ENCODE measurements around the gene ACAD8.
"Not testable (repeated sequence)": the region's sequence is repeated elsewhere in the genome, so short reads cannot be mapped to it uniquely, and the experiment has no call there.

ACAD8 gene

DNA sequence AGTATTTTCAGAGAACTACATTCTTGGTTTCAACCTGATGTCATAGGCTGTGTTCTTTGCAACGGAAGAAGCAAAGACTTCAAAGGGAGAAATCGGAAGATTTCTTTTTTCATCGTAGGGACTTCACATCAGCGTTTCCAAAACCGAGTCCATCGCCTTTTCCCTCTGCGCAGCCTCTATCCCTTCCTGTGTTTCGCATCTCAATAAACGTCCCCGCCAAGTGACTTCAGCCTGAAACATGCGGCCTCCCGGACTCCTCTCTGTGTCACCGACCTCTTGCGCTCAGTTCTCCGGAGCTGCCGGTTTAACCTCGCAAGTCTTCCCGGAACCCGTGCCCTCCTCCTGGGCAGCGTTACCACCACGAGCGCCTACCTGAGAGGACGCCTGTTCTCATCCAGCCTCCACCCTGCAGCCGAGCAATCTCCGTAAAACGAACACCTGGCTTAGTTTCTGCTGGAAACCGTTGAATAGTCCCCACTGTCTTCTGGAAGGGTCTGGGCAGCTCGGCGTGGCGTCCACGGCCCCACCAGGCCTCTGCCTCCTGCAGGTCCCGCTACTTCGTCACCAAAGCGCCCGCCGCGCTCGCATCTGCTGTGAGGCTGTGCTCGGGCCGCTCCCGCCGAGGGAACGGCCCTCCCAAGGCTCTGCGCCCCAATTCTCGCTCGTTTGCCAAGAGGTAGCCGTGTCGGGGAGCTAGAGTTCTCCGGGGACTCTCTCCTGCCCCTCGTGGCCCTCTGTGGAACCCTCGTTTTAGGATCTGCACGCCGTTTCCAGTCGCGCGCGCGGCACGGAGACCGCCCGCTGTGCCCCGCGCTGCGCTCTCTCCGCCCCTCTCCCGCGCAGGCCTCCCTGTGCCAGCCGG lies 22.4 kb downstream of the ACAD8 start, which contains the start of gene GLB1L3:
Gene GLB1L3 (plus strand): TSS at position 846 of the 862 bp plus-strand sequence. CDS start 362 bp downstream, outside the sequence.
- Histone ChIP-seq H3K4me1 (ENCODE audit: control insufficient read depth, insufficient read depth, low read length) (no peaks in the 10 kb centered on the region), H3K27ac (ENCODE audit: low read depth, low read length) (no peak within 1 kb of the TSS), H3K36me3 (ENCODE audit: control insufficient read depth, insufficient read depth, low read length) (no peaks in the 10 kb centered on the region), H3K27me3 (ENCODE audit: control insufficient read depth, insufficient read depth, low read length) (peaks cover 25% of the 10 kb centered on the region), H3K9ac (ENCODE audit: low read length) (no peak within 1 kb of the TSS), H3K4me3 (ENCODE audit: low read length) (peak within 1 kb of the TSS; percentile 54)

DNA sequence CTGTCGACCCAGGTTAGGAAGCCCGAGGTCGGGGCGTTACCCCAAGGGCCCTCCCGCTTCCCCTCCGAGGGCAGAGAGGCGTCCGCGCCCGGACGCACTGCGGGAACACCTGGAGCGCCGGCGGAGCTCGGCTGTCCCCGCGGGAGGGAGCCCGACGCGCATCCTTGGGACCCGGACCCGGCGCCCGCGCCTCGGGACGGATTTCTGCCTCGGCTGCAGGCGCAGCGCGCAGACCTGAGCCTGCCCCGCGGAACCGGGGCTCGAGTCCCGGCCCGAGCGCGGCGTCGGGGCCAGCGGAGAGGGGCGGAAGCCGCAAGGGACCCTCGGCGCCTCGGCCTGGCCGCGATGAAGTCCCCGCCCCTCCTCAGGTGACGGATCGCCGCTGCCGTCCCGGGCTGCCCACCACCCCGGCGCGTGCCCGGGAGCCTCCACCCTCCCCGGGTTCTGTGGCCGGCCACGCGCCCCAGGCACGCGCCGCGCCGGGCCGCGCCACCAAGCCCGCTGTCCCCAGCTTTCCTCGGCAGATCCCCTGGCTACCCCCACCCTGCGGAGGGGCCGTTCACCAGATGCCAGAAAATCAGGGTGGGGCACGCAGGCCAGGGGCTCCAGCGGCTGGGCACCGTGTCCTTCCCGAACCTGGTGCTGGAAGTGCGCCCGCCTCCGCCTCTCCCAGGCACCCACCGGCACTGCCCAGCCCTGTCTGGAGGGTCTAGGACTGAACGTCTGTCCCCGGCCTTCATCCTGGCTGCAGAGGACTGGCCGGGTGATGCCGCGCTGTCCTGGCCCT lies 23.2 kb downstream of the ACAD8 start:
- Histone ChIP-seq H3K36me3 (ENCODE audit: control insufficient read depth, insufficient read depth, low read length) (no peaks in the 10 kb centered on the region), H3K27ac (ENCODE audit: low read depth, low read length) (no peak overlapping the region), H3K27me3 (ENCODE audit: control insufficient read depth, insufficient read depth, low read length) (peaks cover 25% of the 10 kb centered on the region), H3K9ac (ENCODE audit: low read length) (no peak overlapping the region), H3K4me1 (ENCODE audit: control insufficient read depth, insufficient read depth, low read length) (no peaks in the 10 kb centered on the region), H3K4me3 (ENCODE audit: low read length) (peak overlapping the region; percentile 54)

GRCh38 chr11:134277183-134278001 lies 24.0 kb downstream of the ACAD8 start:
- Histone ChIP-seq H3K4me3 (ENCODE audit: low read length) (no peak overlapping the region), H3K36me3 (ENCODE audit: control insufficient read depth, insufficient read depth, low read length) (no peaks in the 10 kb centered on the region), H3K27me3 (ENCODE audit: control insufficient read depth, insufficient read depth, low read length) (peaks cover 23% of the 10 kb centered on the region), H3K4me1 (ENCODE audit: control insufficient read depth, insufficient read depth, low read length) (no peaks in the 10 kb centered on the region), H3K27ac (ENCODE audit: low read depth, low read length) (no peak overlapping the region), H3K9ac (ENCODE audit: low read length) (no peak overlapping the region)

GRCh38 chr11:134278356-134278755 lies 25.0 kb downstream of the ACAD8 start:
- Histone ChIP-seq H3K27ac (ENCODE audit: low read depth, low read length) (no peak overlapping the region), H3K36me3 (ENCODE audit: control insufficient read depth, insufficient read depth, low read length) (no peaks in the 10 kb centered on the region), H3K4me3 (ENCODE audit: low read length) (no peak overlapping the region), H3K9ac (ENCODE audit: low read length) (no peak overlapping the region), H3K4me1 (ENCODE audit: control insufficient read depth, insufficient read depth, low read length) (no peaks in the 10 kb centered on the region), H3K27me3 (ENCODE audit: control insufficient read depth, insufficient read depth, low read length) (peaks cover 23% of the 10 kb centered on the region)

DNA sequence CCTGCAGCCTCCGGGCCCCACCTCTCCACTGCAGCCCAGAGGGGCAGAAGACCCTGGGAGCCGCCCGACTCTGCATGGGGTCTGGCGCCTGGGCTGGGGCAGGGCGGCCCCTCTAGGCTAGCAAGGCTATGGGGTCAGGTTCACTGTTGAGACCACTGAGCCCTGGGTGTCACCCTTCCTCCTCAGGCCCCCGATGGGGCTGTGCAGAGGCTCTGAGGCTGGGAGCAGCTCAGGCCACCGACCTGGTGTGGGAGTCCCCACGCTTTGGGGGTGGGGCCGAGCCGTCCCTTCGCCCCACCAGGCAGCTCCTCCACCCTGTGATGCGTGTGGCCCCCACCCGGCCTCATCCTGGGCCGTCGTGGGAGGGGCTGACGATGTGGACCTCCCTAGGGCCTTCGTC lies 28.3 kb downstream of the ACAD8 start:
- H3K9ac ChIP-seq (ENCODE audit: low read length); H3K27ac ChIP-seq (ENCODE audit: low read depth, low read length); H3K4me3 ChIP-seq (ENCODE audit: low read length); H3K4me1 ChIP-seq (ENCODE audit: control insufficient read depth, insufficient read depth, low read length); H3K36me3 ChIP-seq (ENCODE audit: control insufficient read depth, insufficient read depth, low read length): not testable (repeated sequence)
- H3K27me3 ChIP-seq (ENCODE audit: control insufficient read depth, insufficient read depth, low read length), result peaks cover 13% of the 10 kb centered on the region

DNA sequence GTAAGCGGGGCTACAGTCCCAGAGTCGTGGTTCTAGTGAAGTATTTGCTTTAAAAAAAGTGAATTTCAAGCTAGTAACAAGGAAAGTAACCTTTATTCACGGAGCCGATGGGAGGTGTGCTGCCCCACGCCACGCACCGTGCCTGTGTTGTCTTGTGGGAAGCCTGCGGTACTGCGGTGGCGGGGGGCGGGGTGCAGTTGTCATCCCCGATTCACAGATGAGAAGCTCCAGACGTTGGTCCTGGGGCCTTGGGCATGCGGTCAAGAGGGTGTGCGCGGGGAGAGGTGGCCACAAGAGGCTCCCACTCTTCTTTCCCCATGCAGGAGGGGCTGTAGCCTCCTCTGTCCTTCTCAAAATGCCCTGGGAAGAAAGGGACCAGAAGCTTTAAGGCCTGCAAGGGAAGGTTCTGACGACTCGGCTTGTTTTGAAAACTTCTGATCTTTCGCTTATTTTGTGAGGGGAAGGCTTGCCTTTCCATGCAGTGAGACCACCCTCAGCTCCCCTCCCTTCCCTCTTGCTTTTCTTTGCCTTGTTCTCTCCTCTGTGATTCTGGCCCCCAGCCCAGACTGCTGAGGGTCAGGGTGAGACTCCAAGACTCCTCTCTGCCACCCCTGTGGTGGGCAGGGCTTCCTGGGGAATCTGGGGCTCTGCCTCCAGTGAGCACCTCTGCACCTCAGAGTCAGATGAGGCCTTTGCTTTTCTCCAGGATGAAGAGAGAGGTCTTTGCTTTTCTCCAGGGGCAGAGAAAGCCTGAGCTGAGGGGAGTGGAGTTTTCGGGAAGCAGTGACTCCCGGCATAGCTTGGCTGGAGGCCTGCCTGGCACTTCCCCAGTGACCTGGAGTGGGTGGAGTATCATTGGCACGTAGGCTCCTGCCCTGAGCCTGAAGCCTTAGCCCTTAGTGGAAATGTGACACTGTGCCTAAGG lies 29.0 kb downstream of the ACAD8 start:
- Histone ChIP-seq H3K4me1 (ENCODE audit: control insufficient read depth, insufficient read depth, low read length) (no peaks in the 10 kb centered on the region), H3K27ac (ENCODE audit: low read depth, low read length) (no peak overlapping the region), H3K4me3 (ENCODE audit: low read length) (no peak overlapping the region), H3K36me3 (ENCODE audit: control insufficient read depth, insufficient read depth, low read length) (no peaks in the 10 kb centered on the region), H3K9ac (ENCODE audit: low read length) (no peak overlapping the region), H3K27me3 (ENCODE audit: control insufficient read depth, insufficient read depth, low read length) (peaks cover 6% of the 10 kb centered on the region)

DNA sequence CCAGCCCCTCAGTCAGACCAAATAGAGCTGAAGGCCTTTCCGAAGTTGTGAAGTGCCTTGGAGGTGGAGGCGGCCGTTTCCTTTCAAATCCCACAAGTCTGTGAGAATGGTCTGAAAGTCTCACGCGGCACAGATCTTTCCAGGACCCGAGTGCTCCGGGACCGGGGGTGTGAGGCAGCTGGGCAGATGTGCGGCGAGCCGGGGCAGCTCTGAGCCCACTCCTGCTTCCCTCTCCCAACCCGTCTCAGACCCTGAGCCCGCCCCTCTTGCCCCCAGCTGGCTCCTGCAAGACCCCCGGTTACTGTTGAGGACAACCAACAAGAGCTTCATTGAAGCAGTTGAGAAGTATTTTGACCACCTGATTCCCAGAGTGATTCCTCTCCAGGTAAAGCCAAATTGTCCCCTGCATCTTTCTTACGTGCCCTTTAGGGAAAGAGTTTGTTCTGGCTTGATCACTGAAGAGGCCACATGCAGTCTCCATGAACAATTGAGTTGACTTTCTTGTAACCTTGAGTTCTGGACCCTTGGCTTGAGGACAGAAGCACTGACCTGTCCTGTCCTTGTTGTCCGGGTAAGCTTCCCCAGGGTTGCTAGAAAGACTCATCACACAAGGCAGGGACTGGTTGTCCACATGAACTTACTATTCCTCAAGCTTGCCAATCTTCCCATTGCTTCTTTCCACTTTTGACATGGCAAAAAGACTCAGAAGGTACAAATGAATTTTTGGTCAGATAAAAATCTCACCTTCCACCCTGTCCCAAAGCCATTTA lies 30.3 kb downstream of the ACAD8 start:
- Histone ChIP-seq H3K27me3 (ENCODE audit: control insufficient read depth, insufficient read depth, low read length) (no peaks in the 10 kb centered on the region), H3K4me3 (ENCODE audit: low read length) (no peak overlapping the region), H3K4me1 (ENCODE audit: control insufficient read depth, insufficient read depth, low read length) (no peaks in the 10 kb centered on the region), H3K27ac (ENCODE audit: low read depth, low read length) (no peak overlapping the region), H3K36me3 (ENCODE audit: control insufficient read depth, insufficient read depth, low read length) (no peaks in the 10 kb centered on the region), H3K9ac (ENCODE audit: low read length) (no peak overlapping the region)

DNA sequence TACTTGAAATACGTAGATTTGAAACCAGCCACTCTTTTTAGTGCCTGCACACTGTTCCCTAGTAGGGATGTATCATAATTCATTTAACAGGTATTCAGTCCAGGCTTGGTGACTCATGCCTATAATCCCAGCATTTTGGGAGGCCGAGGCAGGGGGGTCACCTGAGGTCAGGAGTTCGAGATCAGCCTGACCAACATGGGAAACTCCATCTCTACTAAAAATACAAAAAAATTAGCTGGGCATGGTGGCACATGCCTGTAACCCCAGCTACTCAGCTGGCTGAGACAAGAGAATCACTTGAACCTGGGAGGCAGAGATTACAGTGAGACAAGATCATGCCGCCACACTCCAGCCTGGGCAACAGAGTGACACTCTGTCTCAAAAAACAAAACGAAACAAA lies 31.0 kb downstream of the ACAD8 start:
- not testable (repeated sequence) for H3K36me3 ChIP-seq (ENCODE audit: control insufficient read depth, insufficient read depth, low read length); H3K4me3 ChIP-seq (ENCODE audit: low read length); H3K4me1 ChIP-seq (ENCODE audit: control insufficient read depth, insufficient read depth, low read length); H3K9ac ChIP-seq (ENCODE audit: low read length); H3K27ac ChIP-seq (ENCODE audit: low read depth, low read length); H3K27me3 ChIP-seq (ENCODE audit: control insufficient read depth, insufficient read depth, low read length)

DNA sequence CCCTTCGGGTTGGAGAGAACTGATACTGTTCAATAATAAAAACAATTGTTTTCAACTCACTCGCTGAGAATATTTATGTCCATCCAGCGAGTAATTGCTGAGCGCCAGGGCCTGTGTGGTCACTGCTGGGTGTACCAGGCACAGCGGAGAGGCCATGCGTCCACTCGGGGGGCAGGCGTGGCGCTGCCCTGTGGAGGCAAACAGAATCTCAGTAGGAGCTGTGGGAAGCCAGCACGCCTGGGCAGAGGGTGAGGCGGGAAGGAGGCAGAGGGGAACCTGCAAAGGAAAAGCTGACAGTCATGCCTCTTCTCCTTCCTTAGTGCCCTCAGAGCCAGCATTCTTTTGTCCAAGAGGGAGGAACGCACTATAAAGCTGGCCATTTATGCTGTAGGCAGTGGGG lies 34.2 kb downstream of the ACAD8 start:
- Histone ChIP-seq H3K4me3 (ENCODE audit: low read length) (no peak overlapping the region), H3K36me3 (ENCODE audit: control insufficient read depth, insufficient read depth, low read length) (no peaks in the 10 kb centered on the region), H3K27ac (ENCODE audit: low read depth, low read length) (no peak overlapping the region)

GRCh38 chr11:134288486-134288885 lies 35.1 kb downstream of the ACAD8 start:
- Histone ChIP-seq H3K4me1 (ENCODE audit: control insufficient read depth, insufficient read depth, low read length) (no peaks in the 10 kb centered on the region), H3K4me3 (ENCODE audit: low read length) (no peak overlapping the region), H3K36me3 (ENCODE audit: control insufficient read depth, insufficient read depth, low read length) (no peaks in the 10 kb centered on the region), H3K27me3 (ENCODE audit: control insufficient read depth, insufficient read depth, low read length) (no peaks in the 10 kb centered on the region), H3K27ac (ENCODE audit: low read depth, low read length) (no peak overlapping the region), H3K9ac (ENCODE audit: low read length) (no peak overlapping the region)

More for the DNA sequence above, 34.2 kb downstream of the ACAD8 start:
- Histone ChIP-seq H3K4me1 (ENCODE audit: control insufficient read depth, insufficient read depth, low read length) (no peaks in the 10 kb centered on the region), H3K27me3 (ENCODE audit: control insufficient read depth, insufficient read depth, low read length) (no peaks in the 10 kb centered on the region), H3K9ac (ENCODE audit: low read length) (no peak overlapping the region)

- Histone ChIP-seq H3K27me3 (ENCODE audit: control insufficient read depth, insufficient read depth, low read length) (no peaks in the 10 kb centered on the region), H3K36me3 (ENCODE audit: control insufficient read depth, insufficient read depth, low read length) (no peaks in the 10 kb centered on the region), H3K27ac (ENCODE audit: low read depth, low read length) (no peak overlapping the region)
Observed at GRCh38 chr11:134289167-134289566, 35.8 kb downstream of the ACAD8 start.

More at GRCh38 chr11:134289167-134289566, 35.8 kb downstream of the ACAD8 start:
- no peak overlapping the region for H3K9ac ChIP-seq (ENCODE audit: low read length)
- H3K4me3 ChIP-seq (ENCODE audit: low read length), result no peak overlapping the region
- H3K4me1 ChIP-seq (ENCODE audit: control insufficient read depth, insufficient read depth, low read length), result no peaks in the 10 kb centered on the region

All from rectal smooth muscle tissue (tissue), 1 donor.